Body of pancreas (tissue), 4 donors: ENCODE results near the gene NRXN2. TPM values are rescaled to one million over a fixed set of nuclear protein-coding genes. Genes with fewer than 3 reads are reported as not detected.
A peak's percentile ranks its signal among the peaks of the same experiment; 100 is the strongest.

Source experiments
- ATAC-seq: fragments of 150-250 bp; one replicate; pipeline ENCODE4 v1.9.1; 2016
- DNase-seq, 4 donors: peaks; one replicate each; pipeline ENCODE4 v3.0.0-alpha.2; 2019
- H3K27ac ChIP-seq, 4 donors: fragments of 200-600 bp; sonication (generic); 1 replicate in 3 of 4; 2 replicates in 1 of 4; pipeline versions ENCODE4 v1.5.1 to v1.6.1; 2016 to 2019; ENCODE audit warnings: mild to moderate bottlenecking in 1 of 4, mixed read lengths in 1 of 4, moderate library complexity in 1 of 4
- H3K27me3 ChIP-seq, 2 donors: fragments of 200-600 bp; sonication (generic); one replicate each; pipeline ENCODE4 v1.6.0; 2016; ENCODE audit warnings: mild to moderate bottlenecking in 1 of 2
- H3K36me3 ChIP-seq, 2 donors: fragments of 200-600 bp; sonication (generic); replicated peaks in 1 of 2; 2 replicates each; pipeline ENCODE4 v1.5.1; 2016; ENCODE audit warnings: low read depth in 2 of 2; ENCODE audit not compliant: insufficient read depth in 1 of 2
- H3K4me1 ChIP-seq: fragments of 200-600 bp; sonication (generic); one replicate; pipeline ENCODE4 v1.6.0; 2016
- H3K4me3 ChIP-seq, 2 donors: fragments of 200-600 bp; sonication (generic); 1 replicate in 1 of 2; 2 replicates in 1 of 2; pipeline ENCODE4 v1.5.1; 2016 to 2019
- H3K9me3 ChIP-seq, 3 donors: fragments of 200-600 bp; sonication (generic); 1 replicate in 2 of 3; 2 replicates in 1 of 3; pipeline ENCODE4 v1.5.1; 2016
- POLR2A ChIP-seq, 3 donors: fragments of 450-650 bp; IDR thresholded peaks; one replicate each; pipeline ENCODE4 v1.6.1; 2016; ENCODE audit warnings: antibody characterized with exemption in 3 of 3, mild to moderate bottlenecking in 2 of 3
- WGBS, 2 donors: methylation state at CpG; one replicate each; pipeline ENCODE4 v1.1.5; 2017; 5-methylcytosine and 5-hydroxymethylcytosine counted together
- intact Hi-C: fragments of 100-400 bp; cut with DNase I; formaldehyde crosslinking; loops from one replicate; pipeline ENCODE4 v1.15.1; 2023
- total RNA-seq, 2 donors: library from RNA; depleted of rRNA; stranded (reverse); fragments of >200 nt; gene quantifications; one replicate each; pipeline ENCODE4 v1.1.0, GENCODE V29; 2016
- TF ChIP-seq, protein P1 (sequence below), 7 experiments: fragments of 450-650 bp in 4 of 7; fragments of 200-600 bp in 3 of 7; sonication (generic) in 3 of 7; IDR thresholded peaks; one replicate each; pipeline ENCODE4 v1.5.1; 2016 to 2019; ENCODE audit warnings: antibody characterized with exemption in 7 of 7

Gene NRXN2
- 1 to 10 TPM; 1.3 to 4.9 TPM for total RNA-seq

DNA sequence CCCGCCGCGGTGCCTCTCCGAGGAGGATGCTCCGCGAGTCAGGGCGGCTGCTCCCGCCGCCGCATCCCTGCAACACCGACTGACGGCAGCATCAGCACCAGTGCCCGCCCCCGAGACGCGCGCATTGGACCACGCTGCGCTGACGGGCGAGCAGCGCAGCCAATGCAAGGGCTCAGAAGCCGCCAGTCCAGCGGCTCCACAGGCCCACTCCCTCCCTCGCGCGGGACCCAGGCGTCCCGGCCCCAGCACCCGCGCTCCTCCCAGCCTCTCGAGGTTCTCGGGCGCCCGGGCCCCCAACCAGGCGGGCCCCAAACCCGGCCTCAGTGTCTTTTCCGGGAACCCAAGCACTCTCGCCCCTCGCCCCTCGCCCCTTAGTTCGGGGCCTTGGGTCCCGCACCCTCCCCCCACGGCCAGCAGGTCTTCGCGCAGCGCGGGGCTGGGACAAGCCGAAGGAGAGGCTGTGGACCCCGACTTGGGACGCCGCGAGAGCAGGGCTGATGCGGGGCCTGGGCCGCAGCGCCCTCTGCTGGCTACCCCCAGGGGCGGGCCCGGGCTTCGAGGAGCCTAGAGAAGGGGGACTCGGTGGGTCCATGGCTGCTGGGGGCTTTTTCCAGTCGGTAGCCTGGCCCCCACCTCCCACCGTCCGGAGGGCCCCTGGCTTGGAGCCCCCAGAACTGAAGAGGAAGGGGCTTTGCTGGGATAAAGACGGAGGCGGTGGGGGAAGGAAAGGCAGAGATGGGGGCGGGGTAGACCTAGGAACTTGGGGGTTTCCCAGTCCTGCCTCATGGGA is at the start of gene NRXN2:
NRXN2 (minus strand) TSS at position 81 of the 790 bp plus-strand sequence. CDS start 9,498 bp downstream, outside the sequence.
- intact Hi-C loops, result no loop called here
- Histone ChIP-seq H3K4me3 (peak within 1 kb of the TSS; percentile 44 to 80), H3K27ac (no peak within 1 kb of the TSS), H3K9me3 (no peaks in the 10 kb centered on the region), H3K36me3 (no peaks in the 10 kb centered on the region), H3K27me3 (peaks cover 0 to 3% of the 10 kb centered on the region in 2 donors), H3K4me1 (peaks cover 7% of the 10 kb centered on the region)
- ATAC-seq, result peak; percentile 93
- WGBS, 2 donors, result 0% methylated on average over 6 to 58 of the region's 66 CpGs
- TF ChIP-seq, protein P1, sequence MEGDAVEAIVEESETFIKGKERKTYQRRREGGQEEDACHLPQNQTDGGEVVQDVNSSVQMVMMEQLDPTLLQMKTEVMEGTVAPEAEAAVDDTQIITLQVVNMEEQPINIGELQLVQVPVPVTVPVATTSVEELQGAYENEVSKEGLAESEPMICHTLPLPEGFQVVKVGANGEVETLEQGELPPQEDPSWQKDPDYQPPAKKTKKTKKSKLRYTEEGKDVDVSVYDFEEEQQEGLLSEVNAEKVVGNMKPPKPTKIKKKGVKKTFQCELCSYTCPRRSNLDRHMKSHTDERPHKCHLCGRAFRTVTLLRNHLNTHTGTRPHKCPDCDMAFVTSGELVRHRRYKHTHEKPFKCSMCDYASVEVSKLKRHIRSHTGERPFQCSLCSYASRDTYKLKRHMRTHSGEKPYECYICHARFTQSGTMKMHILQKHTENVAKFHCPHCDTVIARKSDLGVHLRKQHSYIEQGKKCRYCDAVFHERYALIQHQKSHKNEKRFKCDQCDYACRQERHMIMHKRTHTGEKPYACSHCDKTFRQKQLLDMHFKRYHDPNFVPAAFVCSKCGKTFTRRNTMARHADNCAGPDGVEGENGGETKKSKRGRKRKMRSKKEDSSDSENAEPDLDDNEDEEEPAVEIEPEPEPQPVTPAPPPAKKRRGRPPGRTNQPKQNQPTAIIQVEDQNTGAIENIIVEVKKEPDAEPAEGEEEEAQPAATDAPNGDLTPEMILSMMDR (IDR thresholded peaks at IDR 0.05), result peak; percentile 79 to 97 (median 85)
- no peak for TF ChIP-seq POLR2A (IDR thresholded peaks at IDR 0.05)
- DNase-seq, result peak; percentile 81 to 84 (median 82)

DNA sequence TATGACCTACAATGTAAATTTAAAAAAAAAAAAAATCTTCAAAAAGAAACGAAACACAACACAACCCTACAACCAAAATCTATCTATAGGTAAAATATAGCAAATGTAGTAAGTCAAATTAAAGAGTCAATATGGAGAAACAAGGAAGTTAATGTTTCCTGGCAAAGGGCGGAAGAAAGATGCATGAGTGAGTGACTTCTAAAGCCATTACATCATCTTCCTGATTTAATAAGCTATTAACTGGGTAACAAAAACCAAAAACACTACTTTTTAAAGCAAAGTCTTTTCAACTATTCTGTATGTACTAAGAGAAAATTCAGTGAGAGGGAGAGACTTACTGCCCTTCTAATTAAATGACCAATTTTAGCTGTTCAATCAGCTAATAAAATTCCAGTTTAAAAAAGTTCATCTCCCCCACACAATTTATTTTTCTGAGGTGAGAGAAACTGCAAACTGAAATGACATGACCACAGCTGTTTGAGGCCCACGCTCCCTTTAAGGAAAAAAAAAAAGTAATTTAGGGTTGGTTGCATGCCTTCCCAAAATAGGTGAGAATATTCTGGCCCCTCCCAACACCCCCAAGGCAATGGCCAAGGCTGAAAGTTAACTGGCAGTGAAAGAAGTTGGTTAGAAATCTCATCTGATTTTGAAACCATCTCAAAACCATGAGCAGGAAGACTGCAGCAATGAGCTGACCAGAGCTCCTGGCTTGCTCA is 49.5 kb upstream of the NRXN2 start:
- 60 to 80% methylated on average over 3 of the region's 3 CpGs for WGBS, 2 donors
- no peak overlapping the region for H3K4me3 ChIP-seq
- ATAC-seq, result no peak
- DNase-seq, result no peak
- TF ChIP-seq, protein P1 (IDR thresholded peaks at IDR 0.05), result no peak
- TF ChIP-seq POLR2A (IDR thresholded peaks at IDR 0.05), result no peak
- peak overlapping the region in 1 of 4 donors; percentile 20 for H3K27ac ChIP-seq
- intact Hi-C loops, result no loop called here
- no peaks in the 10 kb centered on the region for H3K9me3 ChIP-seq
- peaks cover 43% of the 10 kb centered on the region for H3K4me1 ChIP-seq
- no peaks in the 10 kb centered on the region for H3K27me3 ChIP-seq
- peaks cover 37 to 51% of the 10 kb centered on the region in 2 donors for H3K36me3 ChIP-seq

DNA sequence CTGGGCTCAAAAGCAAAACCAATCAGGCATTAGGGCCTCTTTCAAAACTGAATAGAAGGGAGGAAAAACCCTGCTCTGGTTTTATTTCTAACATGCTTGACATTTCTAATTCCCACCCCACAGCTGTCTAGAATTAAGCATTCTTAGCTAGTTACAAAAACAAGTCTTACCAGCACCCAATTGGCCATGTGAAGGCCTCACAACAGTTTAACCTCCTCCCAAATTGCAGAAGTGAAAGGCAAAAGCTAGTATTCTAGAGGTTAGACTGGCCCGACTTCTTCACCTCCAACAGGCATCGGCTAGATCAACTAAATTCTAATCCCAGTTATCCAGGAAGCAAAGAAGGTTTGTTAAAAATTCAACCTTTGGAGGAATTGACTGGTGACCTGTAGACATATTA is 48.9 kb upstream of the NRXN2 start:
- peak overlapping the region in 1 of 4 donors; percentile 20 for H3K27ac ChIP-seq
- TF ChIP-seq, protein P1 (IDR thresholded peaks at IDR 0.05), result no peak
- TF ChIP-seq POLR2A (IDR thresholded peaks at IDR 0.05), result no peak
- H3K4me3 ChIP-seq, result no peak overlapping the region
- ATAC-seq (no peak), DNase-seq (no peak)
- peaks cover 39% of the 10 kb centered on the region for H3K4me1 ChIP-seq
- WGBS, 2 donors, result 67 to 76% methylated on average over 2 of the region's 2 CpGs
- H3K9me3 ChIP-seq, result no peaks in the 10 kb centered on the region
- intact Hi-C loops, result no loop called here
- H3K36me3 ChIP-seq, result peaks cover 43 to 57% of the 10 kb centered on the region in 2 donors
- no peaks in the 10 kb centered on the region for H3K27me3 ChIP-seq

DNA sequence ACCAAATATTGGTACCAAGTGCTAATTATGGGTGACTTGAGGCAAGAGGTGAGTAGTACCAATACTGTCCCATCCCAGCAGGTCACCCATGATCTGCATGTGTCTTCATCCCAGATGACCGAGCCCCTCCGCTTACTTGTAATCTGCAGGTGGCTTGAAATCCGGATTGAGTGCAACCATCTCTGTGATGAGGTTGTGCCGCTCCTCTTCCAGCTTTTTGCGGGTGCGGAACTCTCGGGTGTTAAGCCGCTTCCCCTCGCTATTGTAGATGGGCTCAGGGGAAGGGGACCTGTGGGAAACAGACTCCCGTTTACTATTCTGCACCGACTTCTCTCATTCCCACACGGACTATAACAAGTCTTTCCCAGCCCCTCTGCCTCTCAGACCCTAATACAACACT is 47.1 kb upstream of the NRXN2 start:
- DNase-seq (no peak), ATAC-seq (no peak)
- Histone ChIP-seq H3K27me3 (no peaks in the 10 kb centered on the region), H3K4me3 (no peak overlapping the region), H3K27ac (no peak overlapping the region), H3K9me3 (no peaks in the 10 kb centered on the region), H3K36me3 (peaks cover 53 to 70% of the 10 kb centered on the region in 2 donors), H3K4me1 (peaks cover 21% of the 10 kb centered on the region)
- WGBS, 2 donors, result 89 to 95% methylated on average over 12 of the region's 12 CpGs
- intact Hi-C loops, result no loop called here
- TF ChIP-seq POLR2A (IDR thresholded peaks at IDR 0.05), result no peak
- TF ChIP-seq, protein P1 (IDR thresholded peaks at IDR 0.05), result no peak
